Psoas muscle (tissue), 8 donors: ENCODE data around the gene HLA-DQA1. TPM values are rescaled to one million over a fixed set of nuclear protein-coding genes. Genes with fewer than 3 reads are reported as not detected.

Experiments
- ATAC-seq, 4 donors: fragments of 200-7000 bp; cut with Tn5 transposase; one replicate each; pipeline ENCODE4 v1.9.1; 2020; ENCODE audit warnings: moderate library complexity in 3 of 4, mild to moderate bottlenecking in 2 of 4
- DNase-seq, 2 donors: peaks; one replicate each; pipeline ENCODE4 v3.0.0-alpha.2; 2020
- H3K27ac ChIP-seq: fragments of 200-600 bp; one replicate; pipeline ENCODE4 v1.8.0; 2022
- H3K27me3 ChIP-seq, 3 donors: fragments of 200-600 bp in 1 of 3; one replicate each; pipeline versions ENCODE4 v1.6.1 to v1.8.0; 2013 to 2022; ENCODE audit warnings: low read length in 2 of 3, mild to moderate bottlenecking in 2 of 3, moderate library complexity in 1 of 3; ENCODE audit not compliant: insufficient read depth in 3 of 3
- H3K36me3 ChIP-seq, 2 donors: fragments of 200-600 bp in 1 of 2; one replicate each; pipeline versions ENCODE4 v1.6.1 to v1.8.0; 2013 to 2022; ENCODE audit warnings: low read depth in 1 of 2, mild to moderate bottlenecking in 1 of 2, moderate library complexity in 1 of 2; ENCODE audit not compliant: insufficient read depth in 1 of 2
- H3K4me1 ChIP-seq: fragments of 200-600 bp; one replicate; pipeline ENCODE4 v1.8.0; 2022
- H3K4me3 ChIP-seq: fragments of 200-600 bp; one replicate; pipeline ENCODE4 v1.8.0; 2022; ENCODE audit warnings: mild to moderate bottlenecking
- H3K9me3 ChIP-seq: fragments of 200-600 bp; one replicate; pipeline ENCODE4 v1.8.0; 2022
- CTCF ChIP-seq: fragments of 200-600 bp; IDR thresholded peaks from one replicate; pipeline ENCODE4 v1.8.0; 2022; ENCODE audit warnings: antibody characterized with exemption
- WGBS, 3 donors: extraction: QIAGEN DNeasy Blood & Tissue Kit; methylation state at CpG; one replicate each; pipeline versions ENCODE4 v1.1.6 to v1.1.7; 2013; 5-methylcytosine and 5-hydroxymethylcytosine counted together
- intact Hi-C, 2 donors: fragments of 100-400 bp; cut with DNase I; formaldehyde crosslinking; loops; one replicate each; pipeline versions ENCODE4 v1.11.0 to v1.14.2; 2022
- polyA plus RNA-seq, 3 donors: library from polyadenylated mRNA; stranded (reverse); fragments of 200-250 nt; gene quantifications; one replicate each; pipeline ENCODE4 v1.2.3, GENCODE V29; 2013
- total RNA-seq, 4 donors: library from RNA; stranded (reverse); fragmentation: NEBNext Ultra II Directional in 2 of 4; extraction: Animal tissue kit (Norgen Biotek cat#: 25700) in 2 of 4; gene quantifications; one replicate each; pipeline versions ENCODE4 v1.2.1 to v1.2.4, GENCODE V29; 2021 to 2023
- donor health status: healthy with polysubstance abuse.
- donor health status: DM: no; HTN: no; CAD: no; lungs with moderate emphysema.
- donor health status: Bipolar disorder and iron deficiency.
- donor health status: healthy.
- donor health status: DM: yes; HTN: yes; CAD: no.
- donor health status: DM: no; HTN: no; CAD: no.
- donor health status: DM: no; HTN: no; CAD: no.
- donor health status: DM: yes; HTN: yes; CAD: no.

Gene HLA-DQA1
- total and polyA plus RNA-seq, 7 donors = 1.3 to 7.8 (median 5.9) TPM

DNA sequence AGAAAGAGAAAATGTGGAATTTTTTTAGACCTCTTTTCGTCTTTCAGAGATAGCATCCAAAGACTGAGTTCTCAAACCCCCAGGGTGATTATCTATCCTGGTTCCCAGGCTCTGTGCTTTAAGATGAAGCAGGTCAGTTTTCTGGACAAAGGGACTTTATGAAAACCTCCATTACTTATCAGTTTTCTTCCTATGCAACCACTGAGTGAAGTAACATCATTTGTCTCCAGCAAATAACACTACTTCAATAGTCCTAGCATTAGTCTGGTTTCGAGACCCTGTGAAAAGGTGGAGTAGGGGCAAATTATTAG, 29.3 kb upstream of the HLA-DQA1 start:
- no peaks in the 10 kb centered on the region for H3K27me3 ChIP-seq
- DNase-seq = no peak
- TF ChIP-seq CTCF = no peak
- no peak overlapping the region for H3K4me3 ChIP-seq
- no peaks in the 10 kb centered on the region for H3K9me3 ChIP-seq
- intact Hi-C loops = no loop called here
- ATAC-seq = no peak
- no peak overlapping the region for H3K27ac ChIP-seq
- no peaks in the 10 kb centered on the region for H3K36me3 ChIP-seq
- no peaks in the 10 kb centered on the region for H3K4me1 ChIP-seq
- WGBS, 3 donors = 45 to 57% (median 48%) methylated on average over 2 of the region's 2 CpGs

GRCh38 chr6:32608362-32608761, 28.8 kb upstream of the HLA-DQA1 start:
- no peaks in the 10 kb centered on the region for H3K9me3 ChIP-seq

GRCh38 chr6:32609391-32609730, 27.8 kb upstream of the HLA-DQA1 start:
- ATAC-seq (peak in 1 of 4 donors; percentile 13), DNase-seq (no peak)
- WGBS, 3 donors = 54 to 59% (median 58%) methylated on average over 3 of the region's 3 CpGs
- Histone ChIP-seq H3K36me3 (no peaks in the 10 kb centered on the region), H3K4me1 (no peaks in the 10 kb centered on the region), H3K27ac (peak overlapping the region; percentile 36), H3K27me3 (no peaks in the 10 kb centered on the region), H3K4me3 (no peak overlapping the region), H3K9me3 (no peaks in the 10 kb centered on the region)
- intact Hi-C loops = no loop called here
- no peak for TF ChIP-seq CTCF

More at GRCh38 chr6:32608362-32608761, 28.8 kb upstream of the HLA-DQA1 start:
- no peak overlapping the region for H3K27ac ChIP-seq
- no peaks in the 10 kb centered on the region for H3K27me3 ChIP-seq
- no peak overlapping the region for H3K4me3 ChIP-seq
- intact Hi-C loops = no loop called here
- no peak for ATAC-seq
- H3K4me1 ChIP-seq = no peaks in the 10 kb centered on the region
- no peaks in the 10 kb centered on the region for H3K36me3 ChIP-seq
- no peak for DNase-seq
- WGBS, 3 donors = 30 to 64% (median 32%) methylated on average over 3 of the region's 3 CpGs
- TF ChIP-seq CTCF = no peak

DNA sequence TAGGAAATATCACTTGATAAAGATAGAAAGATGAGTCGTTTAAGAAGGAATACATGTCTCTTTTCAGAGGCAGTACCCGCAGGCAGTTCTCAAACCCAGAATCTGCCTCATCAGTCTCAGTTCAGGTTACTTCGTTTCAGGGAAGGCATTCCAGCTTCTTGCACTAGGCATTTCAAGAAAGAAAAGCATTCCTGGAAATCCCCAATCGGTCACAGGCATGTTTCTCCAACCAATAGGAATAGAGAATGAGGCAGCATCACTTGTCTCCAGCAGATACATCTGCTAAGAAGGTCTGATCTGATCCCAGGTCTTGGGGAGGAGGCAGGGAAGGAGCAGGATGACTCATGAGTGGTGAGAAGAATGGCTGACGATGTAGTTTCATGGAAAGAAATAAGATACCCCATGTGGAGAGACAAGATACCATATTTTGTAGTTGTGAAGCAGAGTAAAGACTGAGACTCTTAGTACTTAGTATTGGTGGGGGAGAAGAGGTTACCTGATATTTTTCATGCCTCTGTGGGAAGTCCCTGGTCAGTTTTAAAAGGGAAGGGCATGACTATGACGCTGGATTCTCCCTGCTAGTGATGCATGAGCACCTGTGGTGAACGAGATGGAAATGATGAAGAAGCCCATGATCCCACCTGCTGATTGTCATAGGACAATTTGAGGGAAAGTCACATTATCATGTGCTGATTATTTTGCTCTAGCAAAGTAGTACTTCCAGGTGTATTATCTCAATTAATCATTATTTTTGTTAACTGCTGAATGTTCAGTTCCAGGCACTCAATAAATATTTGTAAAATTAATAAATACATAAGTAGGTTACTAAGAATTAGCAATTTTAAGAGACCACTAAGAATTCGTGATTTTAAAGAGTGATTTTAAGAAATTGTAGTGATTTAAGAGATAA, 27.2 kb upstream of the HLA-DQA1 start:
- Histone ChIP-seq H3K27ac (peak overlapping the region; percentile 36), H3K4me1 (no peaks in the 10 kb centered on the region), H3K36me3 (no peaks in the 10 kb centered on the region), H3K9me3 (no peaks in the 10 kb centered on the region), H3K4me3 (no peak overlapping the region), H3K27me3 (no peaks in the 10 kb centered on the region)
- TF ChIP-seq CTCF = no peak
- ATAC-seq (peak; percentile 72 to 97 (median 88)), DNase-seq (peak in 1 of 2 donors; percentile 16)
- WGBS, 3 donors = 9 to 17% (median 14%) methylated on average over 8 of the region's 8 CpGs
- intact Hi-C loops = no loop called here
